Right lobe of liver (tissue), 6 donors: ENCODE data around the gene UBE2QL1. TPM values are rescaled to one million over a fixed set of nuclear protein-coding genes. Genes with fewer than 3 reads are reported as not detected.
A peak's percentile ranks its signal among the peaks of the same experiment; 100 is the strongest.

Experiments
- ATAC-seq, 4 donors: fragments of 200-7000 bp; cut with Tn5 transposase; one replicate each; pipeline ENCODE4 v1.9.1; 2020; ENCODE audit warnings: mild to moderate bottlenecking in 4 of 4, moderate library complexity in 4 of 4
- DNase-seq, 3 donors: peaks; one replicate each; pipeline ENCODE4 v3.0.0-alpha.2; 2020
- H3K27ac ChIP-seq, 3 donors: fragments of 200-600 bp; one replicate each; pipeline ENCODE4 v1.8.0; 2022
- H3K27me3 ChIP-seq, 2 donors: fragments of 200-600 bp; one replicate each; pipeline ENCODE4 v1.8.0; 2022
- H3K36me3 ChIP-seq, 4 donors: fragments of 200-600 bp; sonication (generic) in 1 of 4; one replicate each; pipeline versions ENCODE4 v1.5.1 to v1.8.0; 2017 to 2022; ENCODE audit warnings: control low read depth in 1 of 4
- H3K4me1 ChIP-seq, 4 donors: fragments of 200-600 bp; sonication (generic) in 1 of 4; one replicate each; pipeline versions ENCODE4 v1.5.1 to v1.8.0; 2017 to 2022; ENCODE audit warnings: control low read depth in 1 of 4
- H3K4me3 ChIP-seq, 3 donors: fragments of 200-600 bp; one replicate each; pipeline ENCODE4 v1.8.0; 2022
- H3K9me3 ChIP-seq, 4 donors: fragments of 200-600 bp; sonication (generic) in 1 of 4; one replicate each; pipeline versions ENCODE4 v1.5.1 to v1.8.0; 2017 to 2022; ENCODE audit warnings: control low read depth in 1 of 4
- POLR2A ChIP-seq: fragments of 450-650 bp; IDR thresholded peaks from one replicate; pipeline ENCODE4 v1.6.1; 2017; ENCODE audit warnings: antibody characterized with exemption, mild to moderate bottlenecking
- WGBS: methylation state at CpG from one replicate; pipeline ENCODE4 v1.1.6; 2018; ENCODE audit warnings: low coverage, low lambda C conversion rate; ENCODE audit not compliant: insufficient coverage; ENCODE audit errors: missing lambda C conversion rate; 5-methylcytosine and 5-hydroxymethylcytosine counted together
- intact Hi-C, 2 donors: fragments of 100-400 bp; cut with DNase I; formaldehyde crosslinking; loops; one replicate each; pipeline versions ENCODE4 v1.11.2 to v1.14.1; 2022
- total RNA-seq, 6 experiments: library from RNA; depleted of rRNA in 2 of 6; stranded (reverse); fragments of >200 nt in 2 of 6; fragmentation: NEBNext Ultra II Directional in 3 of 6; extraction: Animal tissue kit (Norgen Biotek cat#: 25700) in 3 of 6; gene quantifications; one replicate each; pipeline versions ENCODE4 v1.1.0 to v1.2.4, GENCODE V29; 2016 to 2023
- TF ChIP-seq, protein P1 (sequence below), 4 donors: fragments of 200-600 bp in 3 of 4; fragments of 450-650 bp in 1 of 4; IDR thresholded peaks; one replicate each; pipeline versions ENCODE4 v1.5.1 to v1.8.0; 2016 to 2022; ENCODE audit warnings: antibody characterized with exemption in 4 of 4, mild to moderate bottlenecking in 2 of 4
- donor health status: DM: no; HTN: yes; CAD: no.
- donor health status: DM: no; HTN: no; CAD: no.
- donor health status: DM: no; HTN: no; CAD: no.
- donor health status: DM: no; HTN: yes; CAD: no.
- donor health status: DM: no; HTN: yes; CAD: no.

UBE2QL1 gene
- total RNA-seq, 6 experiments from 2014 or later = 0.20 to 0.74 (median 0.54) TPM

DNA sequence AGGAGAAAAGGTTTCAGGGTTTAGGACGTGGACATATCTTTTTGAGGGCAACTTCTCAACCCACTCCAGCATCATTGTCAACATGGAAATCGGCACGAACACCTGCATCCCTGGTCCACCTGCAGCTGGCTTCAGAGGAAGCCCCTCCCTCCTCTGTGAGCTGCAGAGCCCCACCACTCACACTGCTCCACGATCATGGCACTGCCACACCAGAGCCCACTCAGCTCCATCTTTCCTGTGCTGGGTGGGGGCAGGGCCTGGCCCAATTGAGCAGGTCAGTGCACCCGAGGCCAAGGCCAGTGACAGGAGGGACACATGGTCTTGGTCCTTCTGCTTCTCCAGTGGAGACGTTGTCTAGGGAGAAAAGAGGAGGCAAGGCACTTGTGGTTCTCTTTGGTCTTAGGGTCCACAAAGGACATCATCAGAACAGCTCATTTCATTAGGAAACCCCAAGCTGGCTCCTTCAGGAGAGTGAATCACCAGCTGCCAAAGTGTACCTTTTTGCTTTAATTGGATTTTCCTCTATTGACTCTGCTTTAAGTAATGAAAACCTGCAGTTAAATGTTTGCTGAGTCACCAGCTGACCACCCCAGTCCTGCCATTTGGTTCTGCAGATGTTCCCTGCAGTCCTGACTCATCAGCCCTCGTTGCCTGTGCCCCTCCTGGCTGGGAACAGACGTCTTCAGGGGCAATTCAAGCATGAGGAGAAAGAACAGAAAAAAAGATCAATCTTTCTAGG is 56.2 kb downstream of the UBE2QL1 start:
- WGBS = 60% methylated on average over 6 of the region's 8 CpGs
- intact Hi-C loops = no loop called here
- Histone ChIP-seq H3K4me3 (no peak overlapping the region), H3K4me1 (peaks cover 0 to 36% (median 11%) of the 10 kb centered on the region in 4 donors), H3K27ac (no peak overlapping the region), H3K36me3 (no peaks in the 10 kb centered on the region), H3K27me3 (no peaks in the 10 kb centered on the region), H3K9me3 (no peaks in the 10 kb centered on the region)
- no peak for TF ChIP-seq POLR2A
- TF ChIP-seq, protein P1, sequence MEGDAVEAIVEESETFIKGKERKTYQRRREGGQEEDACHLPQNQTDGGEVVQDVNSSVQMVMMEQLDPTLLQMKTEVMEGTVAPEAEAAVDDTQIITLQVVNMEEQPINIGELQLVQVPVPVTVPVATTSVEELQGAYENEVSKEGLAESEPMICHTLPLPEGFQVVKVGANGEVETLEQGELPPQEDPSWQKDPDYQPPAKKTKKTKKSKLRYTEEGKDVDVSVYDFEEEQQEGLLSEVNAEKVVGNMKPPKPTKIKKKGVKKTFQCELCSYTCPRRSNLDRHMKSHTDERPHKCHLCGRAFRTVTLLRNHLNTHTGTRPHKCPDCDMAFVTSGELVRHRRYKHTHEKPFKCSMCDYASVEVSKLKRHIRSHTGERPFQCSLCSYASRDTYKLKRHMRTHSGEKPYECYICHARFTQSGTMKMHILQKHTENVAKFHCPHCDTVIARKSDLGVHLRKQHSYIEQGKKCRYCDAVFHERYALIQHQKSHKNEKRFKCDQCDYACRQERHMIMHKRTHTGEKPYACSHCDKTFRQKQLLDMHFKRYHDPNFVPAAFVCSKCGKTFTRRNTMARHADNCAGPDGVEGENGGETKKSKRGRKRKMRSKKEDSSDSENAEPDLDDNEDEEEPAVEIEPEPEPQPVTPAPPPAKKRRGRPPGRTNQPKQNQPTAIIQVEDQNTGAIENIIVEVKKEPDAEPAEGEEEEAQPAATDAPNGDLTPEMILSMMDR (IDR thresholded peaks at IDR 0.05) = no peak
- DNase-seq (no peak), ATAC-seq (peak in 1 of 4 donors; percentile 44)

- peak overlapping the region in 1 of 3 donors; percentile 48 for H3K27ac ChIP-seq
- peaks cover 0 to 42% (median 11%) of the 10 kb centered on the region in 4 donors for H3K4me1 ChIP-seq
- H3K4me3 ChIP-seq = no peak overlapping the region
- ATAC-seq (peak in 1 of 4 donors; percentile 1), DNase-seq (no peak)
- TF ChIP-seq POLR2A = no peak
- TF ChIP-seq, protein P1 (IDR thresholded peaks at IDR 0.05) = no peak
- H3K27me3 ChIP-seq = no peaks in the 10 kb centered on the region
- 35% methylated on average over 3 of the region's 3 CpGs for WGBS
- no peaks in the 10 kb centered on the region for H3K9me3 ChIP-seq
- H3K36me3 ChIP-seq = no peaks in the 10 kb centered on the region
- intact Hi-C loops = no loop called here
These were observed 56.7 kb downstream of the UBE2QL1 start for GRCh38 chr5:6505416-6505755.

DNA sequence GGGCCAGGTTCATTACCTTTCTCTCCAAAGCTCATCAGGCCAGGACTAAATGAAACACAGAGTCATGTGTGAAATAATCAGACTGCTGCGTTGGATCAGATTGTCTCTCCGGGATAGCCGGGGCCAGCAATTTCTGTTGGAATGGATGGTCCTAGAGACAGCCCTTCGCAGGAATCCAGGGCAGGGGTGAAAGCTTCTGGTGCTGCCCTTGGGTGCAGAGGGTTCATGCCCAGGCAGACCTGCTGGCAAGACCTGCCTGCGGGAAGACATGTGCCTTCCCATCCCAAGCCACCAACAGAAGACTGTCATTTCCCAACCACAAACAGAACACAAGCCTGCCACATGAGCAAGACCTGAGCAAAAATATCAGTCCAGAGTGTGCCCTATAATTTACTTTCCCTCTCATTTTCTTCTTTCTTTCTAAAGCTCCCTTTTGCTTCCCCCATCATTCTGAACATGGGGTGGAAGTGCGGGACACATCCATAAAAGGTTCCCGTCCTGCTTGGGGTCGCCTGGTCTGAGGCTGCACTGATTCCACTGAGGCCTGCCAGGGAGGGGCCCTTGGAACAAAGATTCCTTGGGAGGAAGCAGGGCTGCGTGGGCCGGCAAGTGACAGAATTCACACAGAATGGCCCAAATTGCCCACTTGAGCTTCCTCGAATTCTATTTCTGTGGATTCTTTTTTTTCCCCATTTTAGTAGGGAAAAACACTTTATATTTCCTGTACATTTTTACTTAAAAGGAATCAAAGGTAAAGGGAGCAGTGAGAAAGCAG is 57.3 kb downstream of the UBE2QL1 start:
- Histone ChIP-seq H3K4me3 (no peak overlapping the region), H3K27me3 (no peaks in the 10 kb centered on the region), H3K27ac (peak overlapping the region in 2 of 3 donors; percentile 8 to 48), H3K4me1 (peaks cover 0 to 42% (median 11%) of the 10 kb centered on the region in 4 donors), H3K36me3 (no peaks in the 10 kb centered on the region), H3K9me3 (no peaks in the 10 kb centered on the region)
- TF ChIP-seq, protein P1 (IDR thresholded peaks at IDR 0.05) = no peak
- TF ChIP-seq POLR2A = no peak
- ATAC-seq (peak; percentile 51 to 75 (median 68)), DNase-seq (peak; percentile 40 to 80 (median 77))
- intact Hi-C loops = no loop called here
- 57% methylated on average over 7 of the region's 11 CpGs for WGBS

GRCh38 chr5:6506611-6507010 is 58.0 kb downstream of the UBE2QL1 start:
- intact Hi-C loops = no loop called here
- no peak overlapping the region for H3K4me3 ChIP-seq
- ATAC-seq = no peak
- H3K9me3 ChIP-seq = no peaks in the 10 kb centered on the region
- H3K27ac ChIP-seq = no peak overlapping the region
- no peaks in the 10 kb centered on the region for H3K27me3 ChIP-seq
- H3K36me3 ChIP-seq = no peaks in the 10 kb centered on the region
- no peak for DNase-seq
- H3K4me1 ChIP-seq = peaks cover 0 to 42% (median 11%) of the 10 kb centered on the region in 4 donors
- no peak for TF ChIP-seq POLR2A
- TF ChIP-seq, protein P1 (IDR thresholded peaks at IDR 0.05) = no peak
- 88% methylated on average over 5 of the region's 16 CpGs for WGBS
